Epithelial cell of proximal tubule (primary cell): ENCODE data around the gene KRTAP4-12. TPM values are rescaled to one million over a fixed set of nuclear protein-coding genes. Genes with fewer than 3 reads are reported as not detected.
"Not testable (repeated sequence)": the region's sequence is repeated elsewhere in the genome, so short reads cannot be mapped to it uniquely, and the experiment has no call there.

Source experiments
- DNase-seq: peaks from one replicate; pipeline ENCODE4 v3.0.0-alpha.2; 2011; ENCODE audit warnings: low read depth
- H3K4me3 ChIP-seq: 2 replicates; pipeline ENCODE4 v1.5.1; 2011; ENCODE audit warnings: low read depth, mild to moderate bottlenecking, low read length
- CTCF ChIP-seq: conservative IDR thresholded peaks from 2 replicates; pipeline ENCODE4 v1.5.1; 2012; ENCODE audit warnings: low read depth, mild to moderate bottlenecking, low read length
- total RNA-seq: library from RNA; depleted of rRNA; stranded (reverse); fragments of >200 nt; gene quantifications from 2 replicates; pipeline ENCODE4 v1.2.3, GENCODE V29; 2015

Gene KRTAP4-12
- total RNA-seq, 1 donor from 2014 or later, result not detected

- no peak for TF ChIP-seq CTCF
- DNase-seq, result no peak
- no peak overlapping the region for H3K4me3 ChIP-seq
Observed at GRCh38 chr17:41107941-41108450, 16.0 kb downstream of the KRTAP4-12 start.

- not testable (repeated sequence) for H3K4me3 ChIP-seq, DNase-seq
Observed at GRCh38 chr17:41105347-41105746, 18.6 kb downstream of the KRTAP4-12 start, which contains the start of gene KRTAP4-9. Gene KRTAP4-9, plus strand, starts transcription at chr17:41105389. Its CDS starts 0 bp downstream, at chr17:41105389.

- H3K4me3 ChIP-seq, result not testable (repeated sequence)
- DNase-seq, result peak; percentile 7
Observed at GRCh38 chr17:41104386-41105038, 19.5 kb downstream of the KRTAP4-12 start.

GRCh38 chr17:41103896-41104295, 20.1 kb downstream of the KRTAP4-12 start:
- DNase-seq, result no peak
- no peak overlapping the region for H3K4me3 ChIP-seq
- TF ChIP-seq CTCF, result no peak

GRCh38 chr17:41101586-41102259, 22.3 kb downstream of the KRTAP4-12 start, which contains the start of gene KRTAP4-16:
Gene KRTAP4-16, minus strand, starts transcription at chr17:41102209. Its CDS starts 0 bp downstream, at chr17:41102209.
- no peak for DNase-seq
- H3K4me3 ChIP-seq, result no peak within 1 kb of the TSS
- no peak for TF ChIP-seq CTCF

GRCh38 chr17:41099682-41100480, 24.1 kb downstream of the KRTAP4-12 start:
- DNase-seq, result not testable (repeated sequence)

GRCh38 chr17:41098481-41098880, 25.5 kb downstream of the KRTAP4-12 start:
- TF ChIP-seq CTCF, result no peak
- no peak overlapping the region for H3K4me3 ChIP-seq
- no peak for DNase-seq

More at GRCh38 chr17:41099682-41100480, 24.1 kb downstream of the KRTAP4-12 start:
- not testable (repeated sequence) for H3K4me3 ChIP-seq

GRCh38 chr17:41098042-41098441, 25.9 kb downstream of the KRTAP4-12 start, which contains the start of gene KRTAP4-8:
Gene KRTAP4-8, minus strand, starts transcription at chr17:41098142. Its CDS starts 58 bp downstream, at chr17:41098084.
- TF ChIP-seq CTCF, result no peak
- H3K4me3 ChIP-seq, result no peak within 1 kb of the TSS
- DNase-seq, result no peak
